GM12878 (cell line): Measurements from ENCODE around the gene SLC13A3. TPM values are rescaled to one million over a fixed set of nuclear protein-coding genes. Genes with fewer than 3 reads are reported as not detected.
"Not testable (repeated sequence)": the region's sequence is repeated elsewhere in the genome, so short reads cannot be mapped to it uniquely, and the experiment has no call there.

Experiments used
- ATAC-seq: fragments of 200-7000 bp; cut with Tn5 transposase; 3 replicates; pipeline ENCODE4 v1.9.1; 2020; ENCODE audit warnings: mild to moderate bottlenecking, moderate library complexity
- BruUV-seq: library from RNA; stranded (reverse); fragments of 400-500 nt; replicated peaks from 2 replicates; lab custom pipeline; 2021; lab: Mats Ljungman, UMichigan
- CTCF ChIA-PET: fragments of 300-600 bp; sonication (Branson Sonifier 250); formaldehyde crosslinking; extraction: SDS; loops from one replicate; lab custom pipeline; 2021; ENCODE audit warnings: inconsistent platforms; lab: Yijun Ruan, JAX
- POLR2A ChIA-PET: fragments of 350-600 bp; formaldehyde crosslinking; extraction: SDS; loops from one replicate; lab custom pipeline; 2021; ENCODE audit warnings: inconsistent platforms; lab: Charles Lee
- RAD21 ChIA-PET: fragments of 300-600 bp; sonication (Branson Sonifier 250); formaldehyde crosslinking; loops from one replicate; lab custom pipeline; 2023; ENCODE audit warnings: antibody characterized with exemption; ENCODE audit not compliant: unreplicated experiment; lab: Charles Lee
- SMC1A ChIA-PET: fragments of 300-600 bp; sonication (Branson Sonifier 250); formaldehyde crosslinking; loops from one replicate; lab custom pipeline; 2023; ENCODE audit not compliant: unreplicated experiment, uncharacterized antibody; lab: Charles Lee
- DNase-seq: peaks from one replicate; pipeline ENCODE4 v3.0.0-alpha.2; 2011; ENCODE audit warnings: low read depth, low spot score
- FAIRE-seq: peaks from 3 replicates; lab custom pipeline; 2011; peaks lifted over from hg19 to GRCh38; lab: Jason Lieb, UNC
- H2AFZ ChIP-seq: 2 replicates; pipeline ENCODE4 v1.6.0; 2011; ENCODE audit warnings: low read depth, low read length, control low read depth; ENCODE audit not compliant: control insufficient read depth
- H3K27ac ChIP-seq: 2 replicates; pipeline ENCODE4 v1.5.1; 2011; ENCODE audit warnings: control low read depth; ENCODE audit not compliant: control insufficient read depth, insufficient read depth
- H3K27me3 ChIP-seq, 2 experiments: replicated peaks in 1 of 2; 2 replicates each; pipeline versions ENCODE4 v1.6.0 to v1.6.1; 2011; ENCODE audit warnings: low read length in 1 of 2; ENCODE audit not compliant: control insufficient read depth in 2 of 2, insufficient read depth in 2 of 2
- H3K36me3 ChIP-seq, 2 experiments: 2 replicates each; pipeline ENCODE4 v1.5.1; 2011; ENCODE audit warnings: low read length in 1 of 2; ENCODE audit not compliant: control insufficient read depth in 2 of 2, insufficient read depth in 2 of 2
- H3K4me1 ChIP-seq: 2 replicates; pipeline ENCODE4 v1.6.1; 2011; ENCODE audit warnings: mild to moderate bottlenecking, low read length, moderate library complexity, mixed read lengths; ENCODE audit not compliant: control insufficient read depth, insufficient read depth
- H3K4me2 ChIP-seq: 2 replicates; pipeline ENCODE4 v1.6.0; 2011; ENCODE audit warnings: control low read depth; ENCODE audit not compliant: control insufficient read depth, insufficient read depth
- H3K4me3 ChIP-seq: fragments of 200-600 bp; sonication (generic); 2 replicates; pipeline ENCODE4 v1.5.1; 2016
- H3K79me2 ChIP-seq: 2 replicates; pipeline ENCODE4 v1.6.0; 2011; ENCODE audit warnings: low read length; ENCODE audit not compliant: control insufficient read depth, insufficient read depth
- H3K9ac ChIP-seq: 2 replicates; pipeline ENCODE4 v1.8.0; 2011; ENCODE audit warnings: low read length, control low read depth, mixed read lengths; ENCODE audit not compliant: control insufficient read depth, insufficient read depth
- H3K9me3 ChIP-seq: replicated peaks from 3 replicates; pipeline ENCODE4 v1.5.1; 2011; ENCODE audit warnings: mild to moderate bottlenecking, low read length; ENCODE audit not compliant: control insufficient read depth, insufficient read depth
- H4K20me1 ChIP-seq: 2 replicates; pipeline ENCODE4 v1.6.0; 2011; ENCODE audit not compliant: control insufficient read depth, insufficient read depth
- CHD2 ChIP-seq: IDR thresholded peaks from 2 replicates; pipeline ENCODE4 v1.6.1; 2011; ENCODE audit warnings: low read depth, low read length, improper control_type of control experiment, borderline replicate concordance
- GABPA ChIP-seq: IDR thresholded peaks from 2 replicates; pipeline ENCODE4 v1.6.1; 2014; ENCODE audit warnings: antibody characterized with exemption, low read depth, mild to moderate bottlenecking, inconsistent platforms
- POU2F2 ChIP-seq: IDR thresholded peaks from 3 replicates; pipeline ENCODE4 v1.6.1; 2011; ENCODE audit warnings: low read depth, mild to moderate bottlenecking, low read length, borderline replicate concordance
- ZNF24 ChIP-seq: fragments of 450-650 bp; IDR thresholded peaks from 2 replicates; pipeline ENCODE4 v1.6.1; 2017; ENCODE audit warnings: antibody characterized with exemption, mild to moderate bottlenecking
- ZNF622 ChIP-seq: fragments of 450-650 bp; IDR thresholded peaks from 2 replicates; pipeline ENCODE4 v1.6.1; 2017; ENCODE audit warnings: mild to moderate bottlenecking, inconsistent platforms
- WGBS: methylation state at CpG from one replicate; pipeline ENCODE4 v1.1.6; 2016; ENCODE audit warnings: low lambda C conversion rate; ENCODE audit not compliant: insufficient replicate concordance, insufficient coverage; ENCODE audit errors: missing lambda C conversion rate; 5-methylcytosine and 5-hydroxymethylcytosine counted together
- in situ Hi-C: fragments of 300-500 bp; cut with MboI; formaldehyde crosslinking; loops from 9 replicates; pipeline ENCODE4 v1.14.3; 2018; ENCODE audit warnings: mixed read lengths
- intact Hi-C: fragments of 100-400 bp; cut with micrococcal nuclease; formaldehyde crosslinking; loops from one replicate; pipeline ENCODE4 v1.14.2; 2022; ENCODE audit not compliant: unreplicated experiment
- polyA plus RNA-seq, 11 experiments: library from polyadenylated mRNA; depleted of rRNA in 4 of 11; unstranded in 6 of 11; stranded (reverse) in 5 of 11; fragments of >200 nt; fragmentation: Nextera tagmentation in 4 of 11; fragmentation: Illumina TruSeq in 1 of 11; extraction: Ambion mirVana in 4 of 11; extraction: Trizol in 1 of 11; gene quantifications; 1 replicate in 1 of 11; 2 replicates in 10 of 11; pipeline versions ENCODE4 v1.2.1 to v1.2.3, GENCODE V29; 2011 to 2016; ENCODE audit warnings: inconsistent platforms in 2 of 11, missing spikeins in 2 of 11, low read depth in 1 of 11
- total RNA-seq, 4 experiments: library from RNA; depleted of rRNA in 3 of 4; stranded (reverse); fragments of >200 nt in 3 of 4; fragmentation: Illumina TruSeq in 1 of 4; extraction: Trizol in 1 of 4; gene quantifications; 2 replicates each; pipeline versions ENCODE4 v1.2.1 to v1.2.3, GENCODE V29; 2013 to 2021
- TF ChIP-seq, protein P1 (sequence below): IDR thresholded peaks from 2 replicates; pipeline ENCODE4 v1.6.1; 2011; ENCODE audit warnings: borderline replicate concordance, low read depth, mild to moderate bottlenecking, moderate library complexity, mixed read lengths, low read length; ENCODE audit not compliant: insufficient read depth; ENCODE audit errors: extremely low read length
- TF ChIP-seq, protein P2 (sequence below): fragments of 450-650 bp; formaldehyde crosslinking; IDR thresholded peaks from 2 replicates; pipeline ENCODE4 v1.4.0; 2020; ENCODE audit warnings: mild to moderate bottlenecking, moderate library complexity
- TF ChIP-seq, protein P3 (sequence below): IDR thresholded peaks from 2 replicates; pipeline ENCODE4 v1.6.1; 2012; ENCODE audit warnings: low read depth, low read length, improper control_type of control experiment

Gene SLC13A3
- total and polyA plus RNA-seq, 10 of the 15 experiments (the other 5 are each of a cell fraction or from before 2014, with no cell fraction given): 0.03 to 0.76 (median 0.07) TPM; not detected in 4

DNA sequence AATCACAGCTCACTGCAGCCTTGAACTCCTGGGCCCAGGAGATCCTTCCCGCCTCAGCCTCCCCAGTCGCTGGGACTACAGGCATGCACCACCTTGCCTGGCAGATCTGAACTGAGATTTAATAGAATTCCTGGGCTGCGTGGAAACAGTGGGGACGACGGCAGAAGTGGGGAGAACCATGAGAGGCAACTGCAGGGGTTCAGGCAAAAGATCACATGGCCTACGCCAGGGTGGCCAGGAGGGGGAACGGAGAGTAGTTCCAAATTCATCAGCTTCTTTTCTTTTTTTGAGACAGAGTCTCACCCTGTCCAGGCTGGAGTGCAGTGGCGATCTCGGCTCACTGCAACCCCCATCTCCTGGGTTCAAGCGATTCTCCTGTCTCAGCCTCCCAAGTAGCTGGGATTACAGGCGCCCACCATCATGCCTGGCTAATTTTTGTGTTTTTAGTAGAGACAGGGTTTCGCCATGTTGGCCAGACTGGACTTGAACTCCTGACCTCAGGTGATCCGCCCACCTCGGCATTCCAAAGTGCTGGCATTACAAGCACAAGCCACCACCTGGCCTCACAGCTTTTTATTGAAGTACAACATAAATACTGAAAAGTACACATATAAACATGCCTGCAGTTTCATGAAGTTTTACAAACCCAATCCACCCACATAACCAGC lies 25.5 kb upstream of the SLC13A3 start:
- H3K27ac ChIP-seq, H3K36me3 ChIP-seq, H2AFZ ChIP-seq, H3K9ac ChIP-seq, BruUV-seq, RAD21 ChIA-PET, H3K79me2 ChIP-seq, intact Hi-C loops, H3K4me2 ChIP-seq, H3K4me1 ChIP-seq, FAIRE-seq, POLR2A ChIA-PET, H4K20me1 ChIP-seq, DNase-seq, H3K9me3 ChIP-seq, H3K4me3 ChIP-seq, H3K27me3 ChIP-seq, ATAC-seq, in situ Hi-C loops: not testable (repeated sequence)
- ChIA-PET SMC1A (interaction anchor here (0.6 kb wide), 1 partner anchor 25 kb away, joined by 3 read pairs; no protein-coding TSS in a partner anchor), CTCF (interaction anchor here (1.7 to 2.2 kb wide), 3 partner anchors 9 to 155 kb away, joined by 3 to 8 read pairs (median 4); no protein-coding TSS in a partner anchor)
- WGBS: 68% methylated on average over 12 of the region's 14 CpGs

DNA sequence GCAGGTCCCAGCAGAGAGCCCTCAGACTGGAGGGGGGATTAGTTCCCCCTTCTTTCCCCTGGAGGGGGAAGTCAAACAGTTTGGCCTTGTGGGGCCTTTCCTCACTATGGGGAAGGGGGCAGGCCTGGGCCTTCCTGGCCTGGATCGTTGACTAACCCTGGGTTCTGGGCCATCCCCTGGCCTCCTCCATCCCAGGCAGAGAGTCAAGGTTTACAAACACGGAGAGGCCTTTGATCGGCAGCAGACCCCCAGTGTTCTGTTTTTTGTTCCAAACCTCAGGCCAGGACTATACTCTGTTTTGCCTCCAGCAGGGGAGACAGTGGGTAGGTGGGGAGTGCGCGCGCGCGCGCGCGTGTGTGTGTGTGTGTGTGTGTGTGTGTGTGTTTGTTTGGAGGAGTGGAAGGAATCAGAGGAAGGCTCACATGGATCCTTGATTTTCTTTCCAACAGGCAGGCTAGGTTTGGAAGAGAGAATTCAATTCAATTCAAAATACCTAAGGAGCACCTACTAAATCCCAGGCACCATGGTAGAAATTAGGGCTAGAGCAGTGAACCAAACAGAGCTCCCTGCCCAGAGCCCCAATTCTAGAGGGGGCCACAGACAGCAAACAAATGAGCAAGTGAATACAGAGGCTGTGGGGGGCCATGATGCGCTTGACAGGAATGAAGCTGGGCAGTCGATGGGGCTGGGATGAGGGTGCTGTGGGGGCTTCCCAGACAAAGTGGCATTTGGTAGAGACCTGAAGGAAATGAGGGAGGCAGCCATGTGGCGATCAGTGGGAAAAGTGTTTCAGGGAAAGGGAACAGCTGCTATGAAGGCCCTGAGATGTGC lies 23.2 kb upstream of the SLC13A3 start:
- ChIA-PET POLR2A (interaction anchor here (0.6 kb wide), 1 partner anchor 94 kb away, joined by 5 read pairs; no protein-coding TSS in a partner anchor), RAD21 (no interaction called here), CTCF (no interaction called here), SMC1A (no interaction called here)
- H3K79me2 ChIP-seq: no peaks in the 10 kb centered on the region
- H3K27me3 ChIP-seq: no peaks in the 10 kb centered on the region
- intact Hi-C loops (no loop called here), in situ Hi-C loops (no loop called here)
- no peak overlapping the region for H3K27ac ChIP-seq
- H3K4me2 ChIP-seq: no peak overlapping the region
- H4K20me1 ChIP-seq: no peaks in the 10 kb centered on the region
- H3K9me3 ChIP-seq: no peaks in the 10 kb centered on the region; the same call in 2 of the 3 replicates
- no peaks in the 10 kb centered on the region for H3K36me3 ChIP-seq
- no peaks in the 10 kb centered on the region for H3K4me1 ChIP-seq
- H3K4me3 ChIP-seq: no peak overlapping the region
- DNase-seq (no peak), FAIRE-seq (no peak), ATAC-seq (no peak)
- H3K9ac ChIP-seq: no peak overlapping the region
- no peak overlapping the region for H2AFZ ChIP-seq
- no TSS peak for BruUV-seq
- 70% methylated on average over 14 of the region's 14 CpGs for WGBS
- TF ChIP-seq, protein P1, sequence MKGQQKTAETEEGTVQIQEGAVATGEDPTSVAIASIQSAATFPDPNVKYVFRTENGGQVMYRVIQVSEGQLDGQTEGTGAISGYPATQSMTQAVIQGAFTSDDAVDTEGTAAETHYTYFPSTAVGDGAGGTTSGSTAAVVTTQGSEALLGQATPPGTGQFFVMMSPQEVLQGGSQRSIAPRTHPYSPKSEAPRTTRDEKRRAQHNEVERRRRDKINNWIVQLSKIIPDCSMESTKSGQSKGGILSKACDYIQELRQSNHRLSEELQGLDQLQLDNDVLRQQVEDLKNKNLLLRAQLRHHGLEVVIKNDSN: no peak
- TF ChIP-seq CHD2 (no peak), GABPA (no peak), POU2F2 (no peak), ZNF24 (no peak), ZNF622 (no peak)
- TF ChIP-seq, protein P2, sequence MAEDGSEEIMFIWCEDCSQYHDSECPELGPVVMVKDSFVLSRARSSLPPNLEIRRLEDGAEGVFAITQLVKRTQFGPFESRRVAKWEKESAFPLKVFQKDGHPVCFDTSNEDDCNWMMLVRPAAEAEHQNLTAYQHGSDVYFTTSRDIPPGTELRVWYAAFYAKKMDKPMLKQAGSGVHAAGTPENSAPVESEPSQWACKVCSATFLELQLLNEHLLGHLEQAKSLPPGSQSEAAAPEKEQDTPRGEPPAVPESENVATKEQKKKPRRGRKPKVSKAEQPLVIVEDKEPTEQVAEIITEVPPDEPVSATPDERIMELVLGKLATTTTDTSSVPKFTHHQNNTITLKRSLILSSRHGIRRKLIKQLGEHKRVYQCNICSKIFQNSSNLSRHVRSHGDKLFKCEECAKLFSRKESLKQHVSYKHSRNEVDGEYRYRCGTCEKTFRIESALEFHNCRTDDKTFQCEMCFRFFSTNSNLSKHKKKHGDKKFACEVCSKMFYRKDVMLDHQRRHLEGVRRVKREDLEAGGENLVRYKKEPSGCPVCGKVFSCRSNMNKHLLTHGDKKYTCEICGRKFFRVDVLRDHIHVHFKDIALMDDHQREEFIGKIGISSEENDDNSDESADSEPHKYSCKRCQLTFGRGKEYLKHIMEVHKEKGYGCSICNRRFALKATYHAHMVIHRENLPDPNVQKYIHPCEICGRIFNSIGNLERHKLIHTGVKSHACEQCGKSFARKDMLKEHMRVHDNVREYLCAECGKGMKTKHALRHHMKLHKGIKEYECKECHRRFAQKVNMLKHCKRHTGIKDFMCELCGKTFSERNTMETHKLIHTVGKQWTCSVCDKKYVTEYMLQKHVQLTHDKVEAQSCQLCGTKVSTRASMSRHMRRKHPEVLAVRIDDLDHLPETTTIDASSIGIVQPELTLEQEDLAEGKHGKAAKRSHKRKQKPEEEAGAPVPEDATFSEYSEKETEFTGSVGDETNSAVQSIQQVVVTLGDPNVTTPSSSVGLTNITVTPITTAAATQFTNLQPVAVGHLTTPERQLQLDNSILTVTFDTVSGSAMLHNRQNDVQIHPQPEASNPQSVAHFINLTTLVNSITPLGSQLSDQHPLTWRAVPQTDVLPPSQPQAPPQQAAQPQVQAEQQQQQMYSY (CRISPR knock-in tag): no peak
- TF ChIP-seq, protein P3, sequence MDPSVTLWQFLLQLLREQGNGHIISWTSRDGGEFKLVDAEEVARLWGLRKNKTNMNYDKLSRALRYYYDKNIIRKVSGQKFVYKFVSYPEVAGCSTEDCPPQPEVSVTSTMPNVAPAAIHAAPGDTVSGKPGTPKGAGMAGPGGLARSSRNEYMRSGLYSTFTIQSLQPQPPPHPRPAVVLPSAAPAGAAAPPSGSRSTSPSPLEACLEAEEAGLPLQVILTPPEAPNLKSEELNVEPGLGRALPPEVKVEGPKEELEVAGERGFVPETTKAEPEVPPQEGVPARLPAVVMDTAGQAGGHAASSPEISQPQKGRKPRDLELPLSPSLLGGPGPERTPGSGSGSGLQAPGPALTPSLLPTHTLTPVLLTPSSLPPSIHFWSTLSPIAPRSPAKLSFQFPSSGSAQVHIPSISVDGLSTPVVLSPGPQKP: no peak
